NCI-H2029 (cell line): Measurements from ENCODE around the gene OAS2.
"Not testable (repeated sequence)": the region's sequence is repeated elsewhere in the genome, so short reads cannot be mapped to it uniquely, and the experiment has no call there.

Experiments
- DNase-seq: peaks from one replicate; lab custom pipeline; 2025; lab: John Stamatoyannopoulos, UW

The OAS2 gene

DNA sequence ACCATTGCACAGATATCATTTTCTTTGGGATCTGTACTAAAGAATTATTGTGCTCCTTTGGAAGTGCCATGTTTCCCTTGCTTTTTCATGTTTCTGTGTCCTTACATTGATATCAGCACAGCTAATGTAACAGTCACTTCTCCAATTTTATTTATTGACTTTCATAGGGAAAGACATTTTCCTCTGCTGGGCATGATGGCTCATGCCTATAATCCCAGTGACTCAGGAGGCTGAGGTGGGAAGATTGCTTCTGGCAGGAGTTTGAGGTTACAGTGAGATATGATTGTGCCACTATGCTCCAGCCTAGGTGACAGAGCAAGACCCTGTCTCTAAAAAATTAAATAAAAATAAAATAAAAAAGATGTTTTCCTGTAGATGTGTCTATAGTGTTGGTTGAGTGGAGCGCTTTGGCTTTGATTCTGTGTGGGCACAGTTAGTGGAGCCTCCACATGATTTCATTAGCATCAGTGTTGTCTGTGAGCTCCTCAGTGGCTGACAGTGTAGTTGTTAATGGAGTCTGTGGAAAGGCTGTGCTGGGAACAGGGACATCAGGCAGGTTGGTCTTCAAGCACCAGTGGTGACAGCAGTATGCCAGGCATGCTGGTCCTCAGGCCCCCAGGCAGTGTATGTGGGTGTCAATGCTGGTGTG is 7.4 kb downstream of the OAS2 start:
- no peak for DNase-seq

DNA sequence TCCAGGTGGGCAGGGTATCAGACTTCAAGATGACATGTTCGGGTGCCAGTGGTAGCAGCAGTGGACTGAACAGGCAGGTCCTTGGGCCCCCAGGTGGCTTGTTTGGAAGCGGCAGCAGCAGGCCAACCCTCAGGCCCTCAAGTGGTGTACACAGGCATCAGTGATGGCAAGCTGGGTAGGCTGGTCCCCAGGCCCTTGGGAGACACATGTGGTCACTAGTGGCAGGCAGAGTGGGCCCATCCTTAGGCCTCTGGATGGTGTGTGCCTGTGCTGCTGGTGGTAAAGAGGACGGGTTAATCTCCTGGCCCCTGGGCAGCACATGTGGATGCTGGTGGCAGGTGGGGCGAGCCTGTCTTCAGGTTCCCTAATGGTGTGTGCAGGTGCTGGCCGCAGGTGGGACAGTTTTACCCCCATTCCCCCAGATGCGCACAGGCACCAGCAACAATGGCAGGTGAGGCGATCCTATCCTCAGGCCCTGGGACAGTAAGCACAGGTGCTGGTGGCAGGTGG is 8.0 kb downstream of the OAS2 start:
- DNase-seq, result no peak

DNA sequence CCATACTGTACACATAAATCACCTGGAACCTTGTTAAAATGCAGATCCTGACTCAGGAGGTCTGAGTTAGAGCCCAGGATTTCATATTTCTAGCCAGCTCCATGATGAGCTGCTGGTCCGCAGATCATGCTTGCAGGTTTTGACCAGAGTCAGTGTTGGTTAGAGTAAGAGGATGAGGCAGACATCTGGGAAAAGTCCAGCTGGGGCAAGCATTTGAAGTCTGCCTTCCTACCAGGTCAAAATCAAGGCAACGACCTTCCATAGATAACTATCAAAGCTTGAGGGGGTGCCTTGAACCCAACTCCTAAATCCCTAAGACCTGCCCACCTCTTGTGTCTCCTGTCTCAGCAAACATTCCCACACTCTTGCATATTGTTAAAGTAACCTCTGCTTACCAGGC is 9.2 kb downstream of the OAS2 start:
- DNase-seq, result no peak

DNA sequence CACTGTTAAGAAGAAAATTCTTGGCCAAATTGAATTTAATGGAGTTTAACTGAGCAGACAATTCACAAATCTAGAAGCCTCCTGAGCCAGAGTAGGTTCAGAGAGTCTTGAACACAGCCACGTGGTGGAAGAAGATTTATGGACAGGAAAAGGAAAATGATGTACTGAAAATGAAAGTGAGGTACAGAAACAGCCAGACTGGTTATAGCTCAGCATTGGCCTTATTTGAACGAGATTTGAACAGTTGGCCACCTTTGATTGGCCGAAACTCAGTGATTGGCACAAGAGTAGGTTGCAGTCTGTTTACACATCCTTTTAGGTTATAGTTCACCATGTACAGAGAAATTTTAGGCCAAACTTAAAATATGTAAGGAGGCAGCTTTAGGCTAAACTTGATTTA is 9.9 kb downstream of the OAS2 start:
- no peak for DNase-seq

DNA sequence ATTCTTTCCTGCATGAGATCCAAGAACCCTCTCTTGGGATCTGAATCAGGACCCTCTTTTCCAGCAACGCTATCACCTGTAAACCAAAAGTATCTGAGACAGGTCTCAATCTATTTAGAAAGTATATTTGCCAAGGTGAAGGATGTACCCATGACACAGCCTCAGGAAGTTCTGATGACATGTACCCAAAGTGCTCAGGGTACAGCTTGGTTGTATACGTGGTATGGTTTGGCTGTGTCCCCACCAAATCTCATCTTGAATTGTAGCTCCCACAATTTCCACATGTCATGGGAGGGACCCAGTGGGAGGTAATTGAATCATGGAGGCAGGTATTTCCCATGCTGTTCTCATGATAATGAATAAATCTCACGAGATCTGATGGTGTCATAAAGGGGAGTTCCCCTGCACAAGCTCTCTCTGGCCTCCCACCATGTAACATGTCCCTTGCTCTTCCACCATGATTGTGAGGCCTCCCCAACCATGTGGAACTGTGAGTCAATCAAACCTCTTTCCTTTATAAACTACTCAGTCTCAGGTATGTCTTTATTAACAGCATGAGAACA is 10.6 kb downstream of the OAS2 start:
- not testable (repeated sequence) for DNase-seq

DNA sequence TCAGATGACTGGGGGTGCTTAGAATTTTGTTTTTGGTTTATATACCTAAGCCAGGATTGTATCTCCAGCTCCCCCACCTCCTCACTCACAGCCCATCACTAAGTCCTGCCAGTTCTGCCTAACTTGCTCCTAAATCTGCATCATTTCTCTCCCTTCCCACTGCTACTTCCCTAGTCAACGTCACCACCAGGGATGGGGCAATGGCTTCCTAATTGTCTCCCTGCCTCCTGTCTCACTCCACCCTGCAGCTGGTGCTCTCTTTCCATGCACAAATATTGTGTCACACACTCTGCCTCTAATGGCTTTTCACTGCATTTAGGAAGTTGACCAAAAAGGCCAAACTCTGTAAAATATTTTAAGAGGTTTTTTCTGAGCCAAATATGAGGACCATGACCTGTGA is 11.5 kb downstream of the OAS2 start:
- DNase-seq, result no peak

DNA sequence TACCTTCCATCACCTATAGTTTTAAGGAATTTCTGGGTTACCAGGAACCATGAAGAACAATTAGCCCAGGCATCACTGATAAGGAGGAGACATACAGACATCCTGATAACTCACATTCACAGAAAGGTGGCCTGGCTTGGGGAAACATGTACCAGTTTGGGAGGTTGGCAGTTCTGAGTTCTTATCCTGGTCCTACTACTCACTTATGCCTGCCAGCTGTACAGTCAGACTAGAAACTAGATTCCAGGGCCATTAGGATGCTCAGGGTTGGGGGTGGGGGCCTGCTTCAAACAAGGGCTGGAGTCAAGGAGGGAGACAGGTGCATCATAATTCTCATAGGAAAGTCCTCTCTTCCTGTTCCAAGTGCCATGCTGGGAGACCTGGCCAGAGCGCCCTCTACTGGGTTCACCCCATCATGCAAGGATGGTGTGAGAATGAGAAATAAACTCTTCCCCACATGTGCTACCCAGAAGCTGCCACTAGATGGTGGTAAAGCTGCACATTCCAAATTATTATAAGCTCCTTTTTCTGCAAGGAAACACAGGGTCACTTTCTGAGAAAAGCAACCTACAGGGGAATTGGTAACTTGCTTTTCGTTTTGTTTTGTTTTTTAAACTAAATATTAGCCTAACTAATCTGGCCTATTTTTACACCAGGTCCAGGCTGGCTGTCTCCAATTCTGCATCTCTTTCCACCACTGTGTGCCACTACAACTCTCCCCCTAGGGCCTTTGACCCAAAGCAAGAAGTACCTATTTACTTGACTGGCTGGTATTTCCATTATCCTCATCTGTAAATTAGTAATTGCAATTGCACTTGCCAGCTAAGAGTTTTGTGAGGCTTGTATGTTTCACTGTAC is 14.5 kb downstream of the OAS2 start:
- peak; percentile 22 for DNase-seq

DNA sequence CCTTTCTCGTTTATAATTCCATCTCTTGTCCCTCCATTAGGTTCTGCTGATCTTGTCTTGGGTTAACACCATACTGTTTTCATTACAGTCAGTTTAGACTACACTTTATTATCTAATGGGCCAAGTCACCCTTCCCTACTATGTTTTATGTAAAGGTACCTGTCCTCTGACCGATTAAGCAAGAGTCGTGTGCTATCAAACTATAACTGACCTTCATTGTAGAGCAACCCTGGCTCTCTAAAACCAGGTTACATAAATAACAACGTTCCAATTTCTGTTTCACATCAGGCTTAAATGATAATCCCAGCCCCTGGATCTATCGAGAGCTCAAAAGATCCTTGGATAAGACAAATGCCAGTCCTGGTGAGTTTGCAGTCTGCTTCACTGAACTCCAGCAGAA is 16.7 kb downstream of the OAS2 start:
- DNase-seq, result no peak

DNA sequence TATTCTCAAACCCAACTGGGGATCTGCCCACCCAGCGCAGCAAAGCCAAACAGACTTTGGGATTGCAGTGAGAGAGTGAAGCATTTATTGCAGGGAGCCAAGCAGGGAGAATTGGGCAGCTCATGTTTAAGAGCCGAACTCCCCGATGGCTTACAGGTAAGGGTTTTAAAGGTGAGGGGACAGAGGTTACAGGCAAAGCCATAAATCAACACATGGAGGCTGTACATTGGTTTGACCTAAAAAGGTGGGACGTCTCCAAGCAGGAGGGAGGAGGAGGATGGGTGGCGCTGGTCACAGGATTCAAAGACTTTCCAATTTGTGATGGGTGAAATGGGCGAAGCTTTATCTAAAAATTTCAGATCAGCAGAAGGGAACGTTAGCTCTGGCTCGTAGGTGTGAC is 18.2 kb downstream of the OAS2 start:
- DNase-seq, result no peak

DNA sequence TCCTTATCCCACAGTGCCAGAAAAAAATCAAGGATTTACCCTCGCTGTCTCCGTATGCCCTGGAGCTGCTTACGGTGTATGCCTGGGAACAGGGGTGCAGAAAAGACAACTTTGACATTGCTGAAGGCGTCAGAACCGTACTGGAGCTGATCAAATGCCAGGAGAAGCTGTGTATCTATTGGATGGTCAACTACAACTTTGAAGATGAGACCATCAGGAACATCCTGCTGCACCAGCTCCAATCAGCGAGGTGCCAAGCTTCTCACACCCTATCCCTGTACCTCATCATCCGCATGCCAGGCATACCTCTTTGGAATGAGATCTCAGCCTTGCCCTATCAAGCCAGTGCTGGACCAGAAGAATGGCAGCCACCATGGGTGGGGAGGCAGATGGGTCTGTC is 19.2 kb downstream of the OAS2 start:
- no peak for DNase-seq

DNA sequence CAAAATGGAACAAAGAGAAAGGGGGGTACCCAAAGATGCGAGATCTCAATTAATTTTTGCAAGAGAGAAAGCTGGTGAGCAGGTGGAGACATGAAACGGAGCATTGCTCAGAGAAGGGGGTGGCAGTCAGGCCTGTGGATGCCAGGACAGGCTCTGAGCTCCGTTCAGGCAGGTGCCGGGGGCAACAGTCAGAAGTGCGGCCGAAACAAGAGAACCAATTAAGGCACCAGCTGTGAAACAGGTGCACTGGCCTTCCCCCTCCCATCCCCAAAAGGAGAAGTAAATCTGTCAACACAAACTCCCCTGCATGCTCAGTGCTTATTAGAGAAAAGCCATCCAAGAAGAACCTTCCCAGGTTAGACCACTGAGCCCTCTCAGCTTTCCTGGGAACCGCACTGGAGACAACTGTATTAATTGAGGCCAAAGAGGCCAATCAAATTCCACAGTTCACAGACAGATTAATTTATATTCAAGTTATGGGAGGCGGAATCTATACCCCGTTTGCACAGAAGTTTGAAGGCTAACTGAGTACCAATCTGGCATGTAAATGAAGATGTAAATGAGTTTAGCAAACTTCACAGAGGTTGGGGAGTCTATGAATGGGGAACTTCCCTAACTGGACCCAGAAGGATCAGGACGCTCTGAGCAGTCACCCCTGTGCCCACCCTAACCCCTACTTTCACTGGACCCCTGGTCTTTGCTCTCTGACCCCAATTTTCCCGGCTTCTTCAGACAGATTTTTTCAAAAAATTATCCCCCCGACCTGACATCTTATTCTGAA is 20.9 kb downstream of the OAS2 start:
- DNase-seq, result no peak

DNA sequence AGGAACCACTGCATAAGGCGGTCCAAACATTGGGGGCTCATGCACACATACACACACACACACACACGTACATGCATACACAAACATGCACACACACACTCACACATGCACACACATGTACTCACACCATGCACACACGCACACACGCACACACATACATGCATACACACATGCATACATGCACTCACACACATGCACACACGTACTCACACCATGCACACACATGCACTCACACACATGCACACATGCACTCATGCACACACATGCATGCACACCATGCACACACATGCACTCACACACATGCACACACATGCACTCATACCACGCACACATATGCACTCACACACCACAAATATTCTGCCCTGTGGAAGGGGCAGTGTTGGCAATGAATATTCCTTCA is 22.1 kb downstream of the OAS2 start:
- no peak for DNase-seq

DNA sequence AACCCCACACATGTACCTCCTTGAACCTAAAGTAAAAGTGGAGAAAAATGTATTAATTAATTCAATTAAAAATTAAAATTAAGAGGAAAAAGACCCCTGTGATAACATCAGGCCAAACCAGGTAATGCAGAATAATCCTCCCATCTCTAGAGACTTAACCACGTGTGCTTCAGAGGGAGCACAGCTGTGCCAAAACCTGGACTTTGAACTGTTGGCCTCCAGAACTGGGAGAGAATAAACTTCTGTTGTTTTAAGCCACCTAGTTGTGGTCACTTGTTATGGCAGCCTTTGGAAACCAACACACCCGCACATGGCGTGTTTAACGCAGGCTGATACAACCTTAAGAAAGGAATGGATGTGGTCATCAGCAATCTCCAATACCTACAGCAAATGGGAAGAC is 23.8 kb downstream of the OAS2 start:
- no peak for DNase-seq

DNA sequence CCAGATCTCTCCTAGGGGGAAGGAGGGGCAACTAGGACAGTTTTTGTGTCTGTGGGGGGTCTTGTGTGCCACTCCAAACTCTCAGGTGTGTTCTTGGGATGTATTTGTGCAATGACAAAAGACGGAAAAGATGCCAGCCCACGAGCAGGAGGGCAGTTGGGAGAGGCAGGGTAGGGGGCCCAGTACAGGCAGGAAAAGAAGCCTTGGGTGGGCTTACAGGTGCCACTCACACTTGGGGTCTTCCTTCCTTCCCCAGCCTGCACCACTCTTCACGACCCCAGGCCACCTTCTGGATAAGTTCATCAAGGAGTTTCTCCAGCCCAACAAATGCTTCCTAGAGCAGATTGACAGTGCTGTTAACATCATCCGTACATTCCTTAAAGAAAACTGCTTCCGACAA is 24.4 kb downstream of the OAS2 start:
- DNase-seq, result no peak

DNA sequence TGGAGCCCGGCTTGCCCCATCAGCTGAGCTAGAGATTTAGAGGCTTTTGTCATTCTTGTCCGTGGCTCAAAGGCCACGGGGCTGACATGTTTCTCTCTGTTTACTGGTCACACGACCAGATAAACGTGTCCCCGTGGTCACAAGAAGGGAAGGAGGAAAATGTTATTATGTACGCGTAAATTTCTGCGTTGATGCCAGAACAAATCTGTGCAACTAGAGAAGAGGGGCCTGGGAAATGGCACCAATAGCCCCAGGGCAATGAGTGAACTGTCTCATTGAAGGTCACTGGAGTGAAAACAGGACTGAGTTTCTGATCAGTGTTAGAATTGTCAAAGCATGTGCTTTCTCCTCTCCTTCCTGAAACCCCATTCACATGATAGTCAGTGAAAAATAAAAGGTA is 25.3 kb downstream of the OAS2 start:
- DNase-seq, result no peak

DNA sequence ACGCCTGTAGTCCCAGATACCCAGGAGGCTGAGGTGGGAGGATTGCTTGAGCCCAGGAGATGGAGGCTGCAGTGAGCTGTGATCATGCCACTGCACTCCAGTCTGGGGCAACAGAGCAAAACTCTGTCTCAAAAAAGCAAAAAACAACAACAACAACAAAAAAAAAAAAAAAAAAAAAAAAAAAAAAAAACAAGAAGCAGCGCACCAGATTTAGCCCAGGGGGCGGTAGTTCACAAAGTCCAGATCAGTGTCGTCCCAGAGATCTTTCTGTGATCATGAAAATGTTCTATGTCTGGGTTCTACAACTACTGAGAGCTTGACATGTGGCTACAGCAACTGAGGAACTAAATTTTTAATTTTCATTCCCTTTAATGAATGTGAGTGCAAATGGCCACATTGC is 27.4 kb downstream of the OAS2 start:
- DNase-seq, result no peak

DNA sequence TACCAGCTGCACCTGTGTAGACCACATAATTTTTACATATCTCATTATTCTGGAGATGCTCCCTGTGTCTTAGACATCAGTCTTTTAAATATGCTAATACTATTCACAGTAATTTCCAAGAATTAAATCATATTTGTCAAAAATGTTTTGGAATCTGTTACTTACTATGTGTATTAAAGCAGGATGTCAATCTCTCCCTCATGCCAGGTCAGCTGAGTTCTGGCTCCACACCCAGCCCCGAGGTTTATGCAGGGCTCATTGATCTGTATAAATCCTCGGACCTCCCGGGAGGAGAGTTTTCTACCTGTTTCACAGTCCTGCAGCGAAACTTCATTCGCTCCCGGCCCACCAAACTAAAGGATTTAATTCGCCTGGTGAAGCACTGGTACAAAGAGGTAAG is 27.9 kb downstream of the OAS2 start:
- DNase-seq, result no peak

DNA sequence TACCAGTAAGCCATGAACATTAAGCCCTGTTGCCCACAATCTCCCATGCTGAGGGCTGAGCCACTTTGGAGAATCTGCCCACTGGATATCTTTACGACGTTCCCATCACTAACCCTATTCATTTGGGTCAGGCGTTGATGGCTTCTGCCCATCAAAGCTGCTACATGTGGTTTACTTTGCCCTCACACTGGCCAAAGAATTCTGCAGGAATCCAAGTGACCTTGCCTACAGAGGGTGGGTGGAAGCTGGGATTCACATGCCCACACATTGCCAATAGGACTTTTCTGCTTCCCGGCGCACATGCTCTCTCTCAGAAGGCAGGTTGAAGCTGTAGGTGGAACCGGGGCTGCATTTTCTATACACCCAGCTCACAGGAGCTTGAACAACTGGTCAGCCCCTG is 28.3 kb downstream of the OAS2 start:
- no peak for DNase-seq

DNA sequence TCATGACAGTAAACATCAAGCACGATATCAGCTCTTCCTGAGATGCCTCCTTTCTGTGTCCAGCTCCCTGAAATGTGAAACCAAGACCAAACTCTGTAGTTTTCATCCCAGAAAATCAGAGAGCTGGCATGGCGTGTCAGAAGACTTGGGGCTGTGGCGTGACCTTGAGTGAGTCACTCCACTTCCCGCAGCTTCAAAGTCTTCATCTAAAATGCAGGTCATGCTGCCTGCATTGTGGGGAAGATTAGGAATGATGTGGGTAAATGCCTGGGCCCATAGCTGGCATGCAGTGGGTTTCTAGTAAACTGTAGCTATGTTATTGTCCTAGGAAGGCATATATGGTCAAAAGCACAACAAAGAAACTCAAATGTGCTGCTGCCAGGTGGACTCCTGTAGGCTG is 28.8 kb downstream of the OAS2 start:
- DNase-seq, result no peak

DNA sequence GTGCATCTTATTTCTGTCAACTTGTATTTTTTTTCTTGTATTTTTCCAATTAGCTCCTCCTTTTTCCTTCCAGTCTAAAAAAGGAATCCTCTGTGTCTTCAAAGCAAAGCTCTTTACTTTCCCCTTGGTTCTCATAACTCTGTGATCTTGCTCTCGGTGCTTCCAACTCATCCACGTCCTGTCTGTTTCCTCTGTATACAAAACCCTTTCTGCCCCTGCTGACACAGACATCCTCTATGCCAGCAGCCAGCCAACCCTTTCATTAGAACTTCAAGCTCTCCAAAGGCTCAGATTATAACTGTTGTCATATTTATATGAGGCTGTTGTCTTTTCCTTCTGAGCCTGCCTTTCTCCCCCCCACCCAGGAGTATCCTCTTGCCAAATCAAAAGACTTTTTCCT is 32.4 kb downstream of the OAS2 start:
- no peak for DNase-seq

DNA sequence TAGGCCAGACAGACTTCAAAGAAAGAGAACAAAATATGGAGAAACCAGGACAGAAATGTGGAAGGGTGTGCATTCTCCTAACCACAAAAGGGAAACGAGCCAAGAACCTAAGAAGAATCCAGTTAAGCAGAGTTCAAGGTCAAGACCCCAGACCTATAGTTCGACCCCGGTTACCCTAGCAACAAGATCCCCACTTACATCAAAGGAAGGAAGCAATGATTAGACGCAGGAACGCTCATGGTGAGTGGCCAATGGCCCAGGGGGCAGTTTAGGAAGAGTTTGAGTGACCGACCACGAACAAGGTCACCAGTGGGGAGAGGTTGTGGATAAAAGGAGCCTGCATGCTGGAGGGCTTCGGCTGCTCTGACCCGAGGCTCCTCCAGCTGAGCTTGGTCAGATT is 36.2 kb downstream of the OAS2 start:
- no peak for DNase-seq

DNA sequence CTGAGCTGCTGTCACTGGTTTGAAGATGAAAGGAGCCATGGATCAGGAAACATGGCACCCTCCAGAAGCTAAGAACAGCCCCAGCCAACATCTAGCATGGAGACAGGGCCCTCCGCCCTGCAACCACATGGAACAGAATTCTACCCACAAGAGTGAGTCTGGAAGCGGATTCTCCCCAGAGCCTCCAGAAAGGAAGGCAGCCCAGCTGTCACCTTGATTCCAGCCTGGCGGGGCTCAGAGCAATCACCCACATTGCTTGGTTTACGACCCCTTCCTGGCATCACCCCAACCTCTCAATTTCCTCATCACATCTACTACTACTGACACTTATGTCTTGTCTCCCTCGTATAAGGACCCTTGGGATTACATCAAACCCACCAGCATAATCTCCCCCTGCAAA is 38.5 kb downstream of the OAS2 start:
- DNase-seq, result no peak

DNA sequence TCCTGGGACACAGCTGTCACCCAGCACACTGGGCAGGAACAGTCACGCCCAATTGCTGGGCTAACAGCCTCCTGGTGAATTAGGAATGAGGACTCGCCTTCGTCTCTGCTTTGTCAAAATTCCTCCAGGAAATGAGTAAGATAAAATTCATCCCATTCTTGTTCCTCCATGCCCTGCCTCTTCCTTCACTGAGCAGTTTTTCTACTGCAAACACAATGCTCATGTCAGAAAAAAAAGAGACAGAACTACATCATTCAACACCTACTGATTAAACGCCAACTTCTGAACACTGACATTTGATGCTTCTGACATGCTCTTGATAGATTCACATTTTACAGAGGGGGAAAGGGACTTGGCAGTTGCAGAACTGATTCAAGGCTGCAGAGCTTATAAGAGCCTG is 40.7 kb downstream of the OAS2 start:
- no peak for DNase-seq
